ENCODE results near the gene L1CAM. TPM values are rescaled to one million over a fixed set of nuclear protein-coding genes. Genes with fewer than 3 reads are reported as not detected.
A peak's percentile ranks its signal among the peaks of the same experiment; 100 is the strongest.

The L1CAM gene
- polyA plus RNA-seq, 1 of the 3 experiments (the other 2 are of a cell fraction): 1.9 TPM

DNA sequence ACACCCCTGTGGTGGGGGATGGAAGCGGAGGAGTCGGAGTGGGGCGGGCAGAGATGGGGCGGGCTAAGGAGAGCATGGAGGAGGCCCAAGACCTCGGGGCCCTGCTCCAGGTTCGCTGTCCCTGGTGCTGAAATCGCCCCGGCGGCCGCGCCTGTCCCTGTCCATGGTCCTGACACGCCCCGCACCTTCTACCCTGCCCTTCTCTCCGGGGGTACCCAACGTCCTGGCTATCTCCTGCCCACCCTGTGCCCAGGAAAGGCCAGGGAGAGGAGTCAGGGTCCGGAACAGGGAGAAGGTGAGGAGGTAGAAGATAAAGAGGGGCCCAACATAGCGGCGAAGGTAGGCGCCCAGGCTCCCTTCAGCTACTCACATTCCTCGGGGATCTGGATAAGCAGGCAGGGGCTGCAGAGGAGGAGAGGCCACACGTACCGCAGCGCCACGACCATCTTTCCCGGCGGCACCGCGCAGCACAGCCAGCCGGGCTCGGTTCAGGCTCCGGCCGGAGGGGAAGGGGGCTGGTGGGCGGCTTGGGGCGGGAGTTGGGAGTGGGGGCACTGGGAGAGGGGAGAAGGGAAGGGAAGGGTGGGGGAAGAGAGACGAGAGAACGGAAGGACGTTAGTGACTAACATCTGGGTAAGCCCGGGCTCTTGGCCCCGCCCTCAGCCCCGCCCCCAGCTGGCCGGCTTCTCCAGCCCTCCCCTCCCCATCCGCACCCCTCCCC, 10.4 kb downstream of the L1CAM start:
- peak overlapping the region in 1 of 2 experiments; percentile 79; a peak in 2 of 4 replicates for H3K27ac ChIP-seq (ENCODE audit: low read depth in 2 of 2, low read length in 1 of 2)
- 8% methylated on average over 39 of the region's 42 CpGs for WGBS (ENCODE audit: low lambda C conversion rate)
- H3K4me3 ChIP-seq (ENCODE audit: low read depth in 2 of 2, low read length in 1 of 2): peak overlapping the region in 1 of 2 experiments; percentile 34; a peak in 2 of 4 replicates
- peaks cover 9% of the 10 kb centered on the region; the same call in 1 of the 2 replicates for H3K27me3 ChIP-seq (ENCODE audit: insufficient read depth)
- H3K9ac ChIP-seq: no peak overlapping the region
- peaks cover 7% of the 10 kb centered on the region; the same call in 1 of the 2 replicates for H4K20me1 ChIP-seq (ENCODE audit: insufficient read depth)
- H3K36me3 ChIP-seq (replicated peaks in 1 of 2; ENCODE audit: control insufficient read depth in 1 of 2, insufficient read depth in 2 of 2, low read length in 1 of 2): no peaks in the 10 kb centered on the region
- H2AFZ ChIP-seq (ENCODE audit: low read depth): no peak overlapping the region
- H3K4me2 ChIP-seq: no peak overlapping the region
- H3F3A ChIP-seq (replicated peaks; ENCODE audit: insufficient read depth): no peaks in the 10 kb centered on the region
- ChIA-PET CTCF (interaction anchor here (0.8 to 1.2 kb wide), 3 partner anchors 9 to 48 kb away, joined by 3 to 4 read pairs (median 4); no protein-coding TSS in a partner anchor), POLR2A (interaction anchor here (0.7 kb wide), 1 partner anchor 52 kb away, joined by 3 read pairs; no protein-coding TSS in a partner anchor)
- H3K4me1 ChIP-seq (ENCODE audit: control insufficient read depth in 1 of 2, insufficient read depth in 2 of 2, low read depth in 1 of 2, low read length in 1 of 2): peaks cover 0 to 64% of the 10 kb centered on the region in 2 experiments; a peak in 1 of 4 replicates
- peak; percentile 80 for DNase-seq
- no peaks in the 10 kb centered on the region for H3K9me2 ChIP-seq
- no peaks in the 10 kb centered on the region for H3K79me2 ChIP-seq (ENCODE audit: insufficient read depth)
- TF ChIP-seq EP300 (IDR thresholded peaks at IDR 0.05; ENCODE audit: borderline replicate concordance in 1 of 2, low read depth in 1 of 2, low read length in 1 of 2) (no peak), SIN3A (IDR thresholded peaks at IDR 0.05; ENCODE audit: borderline replicate concordance, low read depth, low read length) (peak; percentile 85; the same call in 1 of the 2 replicates), GATA2 (CRISPR knock-in tag; IDR thresholded peaks at IDR 0.05) (no peak), YY1 (IDR thresholded peaks at IDR 0.05; ENCODE audit: low read depth) (no peak), REST (IDR thresholded peaks at IDR 0.05; ENCODE audit: low read depth, low read length) (peak; percentile 99), RFX5 (IDR thresholded peaks at IDR 0.05; ENCODE audit: low read length) (no peak), IRF3 (IDR thresholded peaks at IDR 0.05; ENCODE audit: low read depth, low read length) (no peak), ELF1 (IDR thresholded peaks at IDR 0.05) (no peak), RCOR1 (IDR thresholded peaks at IDR 0.05; ENCODE audit: low read length) (peak; percentile 19; the same call in 1 of the 2 replicates), MEF2A (IDR thresholded peaks at IDR 0.05; ENCODE audit: borderline replicate concordance, low read depth) (no peak), RAD21 (IDR thresholded peaks at IDR 0.05; ENCODE audit: low read length) (no peak)
- TF ChIP-seq, protein P1, sequence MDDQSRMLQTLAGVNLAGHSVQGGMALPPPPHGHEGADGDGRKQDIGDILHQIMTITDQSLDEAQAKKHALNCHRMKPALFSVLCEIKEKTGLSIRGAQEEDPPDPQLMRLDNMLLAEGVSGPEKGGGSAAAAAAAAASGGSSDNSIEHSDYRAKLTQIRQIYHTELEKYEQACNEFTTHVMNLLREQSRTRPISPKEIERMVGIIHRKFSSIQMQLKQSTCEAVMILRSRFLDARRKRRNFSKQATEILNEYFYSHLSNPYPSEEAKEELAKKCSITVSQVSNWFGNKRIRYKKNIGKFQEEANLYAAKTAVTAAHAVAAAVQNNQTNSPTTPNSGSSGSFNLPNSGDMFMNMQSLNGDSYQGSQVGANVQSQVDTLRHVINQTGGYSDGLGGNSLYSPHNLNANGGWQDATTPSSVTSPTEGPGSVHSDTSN (IDR thresholded peaks at IDR 0.05): no peak
- no peaks in the 10 kb centered on the region for H3K9me3 ChIP-seq

Measured in SK-N-SH (cell line).